Small intestine (tissue), 7 donors: ENCODE data around the gene EPB41. TPM values are rescaled to one million over a fixed set of nuclear protein-coding genes. Genes with fewer than 3 reads are reported as not detected.

Source experiments
- DNase-seq, 2 donors: peaks; one replicate each; pipeline versions ENCODE4 v3.0.0 to v3.0.0-alpha.2; 2013
- FAIRE-seq: peaks from 2 replicates; lab custom pipeline; 2012; peaks lifted over from hg19 to GRCh38; lab: Jason Lieb, UNC
- H3K27ac ChIP-seq, 3 donors: one replicate each; pipeline ENCODE4 v1.5.1; 2013; ENCODE audit warnings: low read length in 2 of 3, mild to moderate bottlenecking in 2 of 3, control low read depth in 1 of 3, inconsistent platforms in 1 of 3, low read depth in 1 of 3, moderate library complexity in 1 of 3
- H3K27me3 ChIP-seq, 3 donors: one replicate each; pipeline ENCODE4 v1.6.1; 2013; ENCODE audit warnings: low read length in 3 of 3, inconsistent platforms in 1 of 3; ENCODE audit not compliant: control insufficient read depth in 3 of 3, insufficient read depth in 3 of 3
- H3K36me3 ChIP-seq, 3 donors: one replicate each; pipeline ENCODE4 v1.6.1; 2013; ENCODE audit warnings: low read length in 3 of 3, inconsistent platforms in 1 of 3, low read depth in 1 of 3, mild to moderate bottlenecking in 1 of 3, moderate library complexity in 1 of 3; ENCODE audit not compliant: control insufficient read depth in 3 of 3, insufficient read depth in 2 of 3
- H3K4me1 ChIP-seq, 3 donors: one replicate each; pipeline ENCODE4 v1.6.1; 2013; ENCODE audit warnings: low read length in 2 of 3, inconsistent platforms in 1 of 3, low read depth in 1 of 3, mild to moderate bottlenecking in 1 of 3, moderate library complexity in 1 of 3; ENCODE audit not compliant: control insufficient read depth in 3 of 3, insufficient read depth in 2 of 3
- H3K4me3 ChIP-seq, 3 donors: one replicate each; pipeline ENCODE4 v1.5.1; 2013; ENCODE audit warnings: low read length in 3 of 3, control low read depth in 1 of 3, inconsistent platforms in 1 of 3, low read depth in 1 of 3, mild to moderate bottlenecking in 1 of 3, moderate library complexity in 1 of 3
- H3K9me3 ChIP-seq, 2 donors: one replicate each; pipeline ENCODE4 v1.6.1; 2013; ENCODE audit warnings: low read depth in 1 of 2, low read length in 1 of 2; ENCODE audit not compliant: control insufficient read depth in 2 of 2, insufficient read depth in 1 of 2
- WGBS, 3 donors: extraction: QIAGEN DNeasy Blood & Tissue Kit; methylation state at CpG; one replicate each; pipeline ENCODE4 v1.1.7; 2013; 5-methylcytosine and 5-hydroxymethylcytosine counted together
- polyA plus RNA-seq, 4 donors: library from polyadenylated mRNA; stranded (reverse) in 3 of 4; unstranded in 1 of 4; fragments of 200-250 nt in 3 of 4; fragments of 120-200 nt in 1 of 4; gene quantifications; one replicate each; pipeline versions ENCODE4 v1.2.1 to v1.2.3, GENCODE V29; 2013
- donor health status: healthy with polysubstance abuse.
- donor health status: control.
- donor health status: control.
- donor health status: Bipolar disorder and iron deficiency.
- donor health status: healthy.

EPB41 gene
- polyA plus RNA-seq, 4 donors, result 14.9 to 77.9 (median 20.5) TPM

GRCh38 chr1:28926629-28927265 is 12.4 kb downstream of the EPB41 start:
- no peaks in the 10 kb centered on the region for H3K27me3 ChIP-seq
- no peaks in the 10 kb centered on the region for H3K9me3 ChIP-seq
- peak; percentile 45 to 73 for DNase-seq
- no peaks in the 10 kb centered on the region for H3K36me3 ChIP-seq
- H3K27ac ChIP-seq, result peak overlapping the region in 2 of 3 donors; percentile 34 to 69
- WGBS, 3 donors, result 22 to 30% (median 28%) methylated on average over 2 of the region's 2 CpGs
- FAIRE-seq, result peak; percentile 76
- H3K4me3 ChIP-seq, result no peak overlapping the region
- H3K4me1 ChIP-seq, result peaks cover 7 to 25% (median 8%) of the 10 kb centered on the region in 3 donors

GRCh38 chr1:28927266-28927647 is 12.9 kb downstream of the EPB41 start:
- FAIRE-seq, result no peak
- no peak for DNase-seq
- Histone ChIP-seq H3K4me1 (peaks cover 7 to 25% (median 8%) of the 10 kb centered on the region in 3 donors), H3K36me3 (no peaks in the 10 kb centered on the region), H3K4me3 (no peak overlapping the region), H3K9me3 (no peaks in the 10 kb centered on the region), H3K27ac (peak overlapping the region in 1 of 3 donors; percentile 69), H3K27me3 (no peaks in the 10 kb centered on the region)
- WGBS, 3 donors, result 53 to 64% (median 63%) methylated on average over 3 of the region's 3 CpGs

- FAIRE-seq, result no peak
- H3K36me3 ChIP-seq, result no peaks in the 10 kb centered on the region
- 8 to 25% (median 17%) methylated on average over 1 of the region's 1 CpG for WGBS, 3 donors
- no peaks in the 10 kb centered on the region for H3K27me3 ChIP-seq
- H3K4me3 ChIP-seq, result no peak overlapping the region
- DNase-seq, result peak; percentile 3 to 13
- no peaks in the 10 kb centered on the region for H3K9me3 ChIP-seq
- peaks cover 7 to 25% (median 8%) of the 10 kb centered on the region in 3 donors for H3K4me1 ChIP-seq
- H3K27ac ChIP-seq, result peak overlapping the region; percentile 61 to 83 (median 69)
Measured at GRCh38 chr1:28927648-28928313, 13.4 kb downstream of the EPB41 start.

- Histone ChIP-seq H3K4me1 (peaks cover 7 to 25% (median 8%) of the 10 kb centered on the region in 3 donors), H3K27me3 (no peaks in the 10 kb centered on the region), H3K4me3 (no peak overlapping the region), H3K27ac (peak overlapping the region; percentile 60 to 83 (median 69)), H3K9me3 (no peaks in the 10 kb centered on the region), H3K36me3 (no peaks in the 10 kb centered on the region)
- DNase-seq (peak; percentile 63 to 65), FAIRE-seq (no peak)
- WGBS, 3 donors, result 5 to 42% (median 21%) methylated on average over 2 of the region's 2 CpGs
Measured at GRCh38 chr1:28928314-28928941, 14.1 kb downstream of the EPB41 start.

GRCh38 chr1:28933277-28933676 is 18.9 kb downstream of the EPB41 start:
- Histone ChIP-seq H3K27me3 (no peaks in the 10 kb centered on the region), H3K9me3 (no peaks in the 10 kb centered on the region), H3K36me3 (peaks cover 0 to 3% (median 0%) of the 10 kb centered on the region in 3 donors), H3K4me3 (no peak overlapping the region), H3K27ac (no peak overlapping the region), H3K4me1 (peaks cover 0 to 7% (median under 1%) of the 10 kb centered on the region in 3 donors)
- DNase-seq (peak; percentile 12 to 23), FAIRE-seq (no peak)
- 82 to 92% (median 91%) methylated on average over 2 of the region's 2 CpGs for WGBS, 3 donors

GRCh38 chr1:28933918-28934317 is 19.5 kb downstream of the EPB41 start:
- peaks cover 0 to 3% (median 0%) of the 10 kb centered on the region in 3 donors for H3K4me1 ChIP-seq
- FAIRE-seq, result no peak
- no peaks in the 10 kb centered on the region for H3K27me3 ChIP-seq
- H3K9me3 ChIP-seq, result no peaks in the 10 kb centered on the region
- H3K36me3 ChIP-seq, result peaks cover 0 to 3% (median 0%) of the 10 kb centered on the region in 3 donors
- no peak for DNase-seq
- H3K4me3 ChIP-seq, result no peak overlapping the region
- H3K27ac ChIP-seq, result no peak overlapping the region

- FAIRE-seq (no peak), DNase-seq (no peak)
- Histone ChIP-seq H3K27me3 (no peaks in the 10 kb centered on the region), H3K27ac (no peak overlapping the region), H3K4me3 (no peak overlapping the region), H3K36me3 (peaks cover 0 to 3% (median 0%) of the 10 kb centered on the region in 3 donors), H3K4me1 (peaks cover 0 to 3% (median 0%) of the 10 kb centered on the region in 3 donors), H3K9me3 (no peaks in the 10 kb centered on the region)
- 93 to 97% (median 97%) methylated on average over 5 of the region's 5 CpGs for WGBS, 3 donors
Measured at GRCh38 chr1:28934676-28935075, 20.3 kb downstream of the EPB41 start.

- no peak overlapping the region for H3K27ac ChIP-seq
- WGBS, 3 donors, result 91 to 95% (median 94%) methylated on average over 5 of the region's 5 CpGs
- FAIRE-seq, result no peak
Measured at GRCh38 chr1:28935293-28935692, 20.9 kb downstream of the EPB41 start.

More at GRCh38 chr1:28935293-28935692, 20.9 kb downstream of the EPB41 start:
- peaks cover 0 to 3% (median 0%) of the 10 kb centered on the region in 3 donors for H3K36me3 ChIP-seq
- H3K9me3 ChIP-seq, result no peaks in the 10 kb centered on the region
- DNase-seq, result no peak
- peaks cover 0 to 3% (median 0%) of the 10 kb centered on the region in 3 donors for H3K4me1 ChIP-seq
- no peaks in the 10 kb centered on the region for H3K27me3 ChIP-seq
- no peak overlapping the region for H3K4me3 ChIP-seq
